ENCODE data around the gene ADCY10.
"Not testable (repeated sequence)": the region's sequence is repeated elsewhere in the genome, so short reads cannot be mapped to it uniquely, and the experiment has no call there.

The ADCY10 gene

DNA sequence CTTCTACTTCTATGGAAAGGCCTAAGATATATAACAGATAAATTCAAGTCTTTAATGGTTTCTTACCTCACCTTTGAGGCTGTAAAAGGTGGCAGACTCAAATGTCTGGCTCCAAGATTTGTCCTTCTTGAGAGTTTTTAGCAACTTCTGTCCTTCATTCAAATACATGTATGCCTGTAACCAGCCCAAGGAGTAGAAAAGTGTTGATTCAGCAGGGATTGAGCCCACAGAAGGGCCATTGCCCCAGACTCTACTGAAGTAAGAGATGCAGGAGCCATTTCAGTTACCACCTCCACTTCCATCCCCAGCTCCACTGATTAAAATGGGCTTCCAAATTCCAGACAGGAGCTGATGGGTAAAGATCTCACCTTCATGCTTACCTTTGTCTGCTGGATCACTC is 80.0 kb downstream of the ADCY10 start:
- intact Hi-C loops (cut with DNase I; ENCODE audit: low total_unique reads), result no loop called here
- Histone ChIP-seq H3K27me3 (no peaks in the 10 kb centered on the region), H3K9me3 (no peaks in the 10 kb centered on the region), H3K36me3 (no peaks in the 10 kb centered on the region), H3K4me3 (no peak overlapping the region), H3K4me1 (no peaks in the 10 kb centered on the region), H3K27ac (no peak overlapping the region)
- TF ChIP-seq, protein P1, sequence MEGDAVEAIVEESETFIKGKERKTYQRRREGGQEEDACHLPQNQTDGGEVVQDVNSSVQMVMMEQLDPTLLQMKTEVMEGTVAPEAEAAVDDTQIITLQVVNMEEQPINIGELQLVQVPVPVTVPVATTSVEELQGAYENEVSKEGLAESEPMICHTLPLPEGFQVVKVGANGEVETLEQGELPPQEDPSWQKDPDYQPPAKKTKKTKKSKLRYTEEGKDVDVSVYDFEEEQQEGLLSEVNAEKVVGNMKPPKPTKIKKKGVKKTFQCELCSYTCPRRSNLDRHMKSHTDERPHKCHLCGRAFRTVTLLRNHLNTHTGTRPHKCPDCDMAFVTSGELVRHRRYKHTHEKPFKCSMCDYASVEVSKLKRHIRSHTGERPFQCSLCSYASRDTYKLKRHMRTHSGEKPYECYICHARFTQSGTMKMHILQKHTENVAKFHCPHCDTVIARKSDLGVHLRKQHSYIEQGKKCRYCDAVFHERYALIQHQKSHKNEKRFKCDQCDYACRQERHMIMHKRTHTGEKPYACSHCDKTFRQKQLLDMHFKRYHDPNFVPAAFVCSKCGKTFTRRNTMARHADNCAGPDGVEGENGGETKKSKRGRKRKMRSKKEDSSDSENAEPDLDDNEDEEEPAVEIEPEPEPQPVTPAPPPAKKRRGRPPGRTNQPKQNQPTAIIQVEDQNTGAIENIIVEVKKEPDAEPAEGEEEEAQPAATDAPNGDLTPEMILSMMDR (IDR thresholded peaks at IDR 0.05), result no peak
- no peak for DNase-seq

DNA sequence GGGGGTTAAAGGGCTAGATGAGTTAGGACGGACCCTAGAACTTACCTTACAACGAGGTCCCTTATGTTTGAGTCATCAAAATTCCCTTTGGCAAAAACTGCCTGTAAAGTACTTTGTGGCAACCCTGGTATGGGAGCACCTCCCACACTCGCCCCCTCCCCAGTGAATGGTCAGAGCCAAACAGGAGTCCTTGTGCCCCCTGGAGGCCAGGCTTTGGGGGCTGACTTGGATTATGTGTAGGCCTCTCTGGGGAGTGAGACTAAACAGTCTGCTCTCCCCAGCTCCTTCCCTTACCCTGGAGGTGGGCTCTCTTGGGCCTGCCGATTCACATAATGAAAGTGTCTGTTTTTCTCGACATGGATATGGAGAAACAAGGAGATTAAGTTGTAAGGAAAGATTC is 81.2 kb downstream of the ADCY10 start:
- intact Hi-C loops (cut with DNase I; ENCODE audit: low total_unique reads), result no loop called here
- no peak for DNase-seq
- TF ChIP-seq, protein P1 (IDR thresholded peaks at IDR 0.05), result no peak

DNA sequence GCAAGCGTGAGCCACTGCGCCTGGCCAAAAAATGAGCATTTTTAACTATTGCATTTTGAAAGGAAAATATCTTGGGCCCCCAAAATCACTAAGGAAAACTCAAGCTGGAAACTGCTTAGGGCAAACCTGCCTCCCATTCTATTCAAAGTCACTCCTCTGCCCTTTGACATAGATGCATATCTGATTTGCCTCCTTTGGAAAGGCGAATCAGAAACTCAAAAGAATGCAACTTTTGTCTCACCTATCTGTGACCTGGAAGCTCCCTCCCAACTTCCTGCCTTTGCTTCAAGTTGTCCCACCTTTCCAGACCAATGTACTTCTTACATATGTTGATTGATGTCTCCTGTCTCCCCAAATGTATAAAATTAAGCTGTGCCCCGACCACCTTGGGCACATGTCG is 83.3 kb downstream of the ADCY10 start:
- H3K4me1 ChIP-seq; H3K27me3 ChIP-seq; H3K4me3 ChIP-seq; H3K36me3 ChIP-seq; DNase-seq; H3K27ac ChIP-seq; intact Hi-C loops (cut with DNase I; ENCODE audit: low total_unique reads); H3K9me3 ChIP-seq: not testable (repeated sequence)

More for the DNA sequence above, 81.2 kb downstream of the ADCY10 start:
- H3K27ac ChIP-seq, result no peak overlapping the region
- no peaks in the 10 kb centered on the region for H3K9me3 ChIP-seq
- H3K4me1 ChIP-seq, result no peaks in the 10 kb centered on the region
- H3K36me3 ChIP-seq, result no peaks in the 10 kb centered on the region
- H3K4me3 ChIP-seq, result no peak overlapping the region
- no peaks in the 10 kb centered on the region for H3K27me3 ChIP-seq

DNA sequence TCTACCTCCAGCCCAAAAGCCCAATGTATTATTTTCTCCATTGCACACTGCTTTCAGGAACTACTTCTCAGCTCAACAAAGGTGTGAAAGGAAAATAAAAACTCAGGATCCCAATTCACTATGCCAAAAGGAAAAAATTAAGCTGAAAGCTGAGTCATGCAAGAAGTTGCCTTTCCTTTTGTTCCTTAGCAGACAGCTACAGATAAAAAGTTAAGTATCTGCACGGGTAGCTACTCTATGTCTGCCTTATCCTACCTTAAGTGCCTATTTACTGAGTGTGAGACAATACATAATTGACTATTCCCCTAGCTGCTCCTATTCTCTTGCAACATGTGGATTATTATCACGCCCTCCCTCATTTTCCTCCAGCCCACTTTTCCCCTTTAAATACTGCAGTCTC is 84.1 kb downstream of the ADCY10 start:
- no peaks in the 10 kb centered on the region for H3K27me3 ChIP-seq
- H3K4me3 ChIP-seq, result no peak overlapping the region
- no peaks in the 10 kb centered on the region for H3K9me3 ChIP-seq
- H3K4me1 ChIP-seq, result no peaks in the 10 kb centered on the region
- no peak for DNase-seq
- no peak overlapping the region for H3K27ac ChIP-seq
- intact Hi-C loops (cut with DNase I; ENCODE audit: low total_unique reads), result no loop called here
- H3K36me3 ChIP-seq, result no peaks in the 10 kb centered on the region
- TF ChIP-seq, protein P1 (IDR thresholded peaks at IDR 0.05), result no peak

DNA sequence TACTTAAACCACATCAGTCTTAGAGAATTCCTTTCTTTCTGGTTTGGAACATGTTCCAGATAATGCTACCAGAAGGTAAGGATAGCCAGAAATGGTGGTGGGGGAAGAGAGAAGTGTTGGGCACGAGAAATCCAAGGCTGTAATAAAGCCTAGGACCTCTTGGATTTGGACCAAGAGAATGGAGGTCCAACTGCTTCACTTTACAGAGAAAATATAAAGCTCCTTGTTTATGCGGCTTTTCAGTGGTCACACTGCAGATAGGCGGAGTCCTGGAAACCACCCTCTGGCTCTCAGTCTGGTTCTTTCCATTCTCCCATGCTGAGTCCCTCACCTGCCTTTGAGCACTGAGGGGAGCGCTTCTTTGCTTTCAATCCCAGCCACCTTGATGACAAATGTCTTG is 87.8 kb downstream of the ADCY10 start:
- Histone ChIP-seq H3K27ac (no peak overlapping the region), H3K4me3 (no peak overlapping the region), H3K4me1 (no peaks in the 10 kb centered on the region), H3K9me3 (no peaks in the 10 kb centered on the region), H3K36me3 (no peaks in the 10 kb centered on the region), H3K27me3 (no peaks in the 10 kb centered on the region)
- TF ChIP-seq, protein P1 (IDR thresholded peaks at IDR 0.05), result no peak
- DNase-seq, result no peak
- intact Hi-C loops (cut with DNase I; ENCODE audit: low total_unique reads), result no loop called here

DNA sequence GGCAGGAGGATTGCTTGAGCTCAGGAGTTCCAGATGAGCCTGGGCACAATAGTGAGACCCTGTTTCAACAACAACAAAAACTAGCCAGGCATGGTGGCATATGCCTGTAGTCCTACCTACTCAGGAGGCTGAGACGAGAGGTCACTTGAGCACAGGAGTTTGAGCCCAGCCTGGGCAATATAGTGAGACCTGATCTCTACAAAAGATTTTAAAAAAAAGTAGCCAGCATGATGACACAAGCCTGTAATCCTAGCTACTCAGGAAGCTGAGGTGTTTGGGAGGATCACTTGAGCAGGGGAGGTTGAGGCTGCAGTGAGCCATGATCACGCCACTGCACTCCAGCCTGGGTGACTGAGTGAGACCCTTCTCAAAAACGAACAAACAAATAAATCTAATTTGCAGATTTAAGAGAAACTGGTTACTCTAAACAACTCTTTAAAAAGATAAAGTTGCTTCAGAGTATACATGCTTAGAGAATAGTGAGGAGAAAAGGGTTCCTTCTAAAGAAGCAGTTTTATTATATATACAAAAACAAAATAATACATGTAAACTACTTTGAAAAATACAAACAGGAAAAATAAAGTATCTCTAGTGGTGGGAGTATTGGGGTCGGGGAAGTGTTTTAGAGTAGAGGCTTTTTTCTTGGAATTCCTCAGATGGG is 88.4 kb downstream of the ADCY10 start:
- H3K4me3 ChIP-seq, result no peak overlapping the region
- no peak for DNase-seq
- no peaks in the 10 kb centered on the region for H3K36me3 ChIP-seq
- intact Hi-C loops (cut with DNase I; ENCODE audit: low total_unique reads), result no loop called here
- no peak overlapping the region for H3K27ac ChIP-seq
- no peaks in the 10 kb centered on the region for H3K9me3 ChIP-seq
- no peaks in the 10 kb centered on the region for H3K27me3 ChIP-seq
- TF ChIP-seq, protein P1 (IDR thresholded peaks at IDR 0.05), result no peak
- peaks cover 0 to 2% (median under 1%) of the 10 kb centered on the region in 4 donors for H3K4me1 ChIP-seq
